Measurements from ENCODE around the gene HDAC4. TPM values are rescaled to one million over a fixed set of nuclear protein-coding genes. Genes with fewer than 3 reads are reported as not detected.

The HDAC4 gene
- total RNA-seq, 1 donor from 2014 or later, result 46.2 TPM

GRCh38 chr2:239133945-239134570 is 266.8 kb downstream of the HDAC4 start:
- Mint-ChIP-seq H3K27me3 (no peaks in the 10 kb centered on the region), H3K27ac (no peak overlapping the region), H3K4me3 (ENCODE audit: low read depth) (no peak overlapping the region), H3K9me3 (ENCODE audit: low read depth) (no peaks in the 10 kb centered on the region), H3K36me3 (ENCODE audit: insufficient read depth) (peaks cover 25% of the 10 kb centered on the region), H3K4me1 (ENCODE audit: low read depth) (no peaks in the 10 kb centered on the region)
- DNase-seq (ENCODE audit: low spot score, unreplicated experiment), result no peak
- TF ChIP-seq, protein P1, sequence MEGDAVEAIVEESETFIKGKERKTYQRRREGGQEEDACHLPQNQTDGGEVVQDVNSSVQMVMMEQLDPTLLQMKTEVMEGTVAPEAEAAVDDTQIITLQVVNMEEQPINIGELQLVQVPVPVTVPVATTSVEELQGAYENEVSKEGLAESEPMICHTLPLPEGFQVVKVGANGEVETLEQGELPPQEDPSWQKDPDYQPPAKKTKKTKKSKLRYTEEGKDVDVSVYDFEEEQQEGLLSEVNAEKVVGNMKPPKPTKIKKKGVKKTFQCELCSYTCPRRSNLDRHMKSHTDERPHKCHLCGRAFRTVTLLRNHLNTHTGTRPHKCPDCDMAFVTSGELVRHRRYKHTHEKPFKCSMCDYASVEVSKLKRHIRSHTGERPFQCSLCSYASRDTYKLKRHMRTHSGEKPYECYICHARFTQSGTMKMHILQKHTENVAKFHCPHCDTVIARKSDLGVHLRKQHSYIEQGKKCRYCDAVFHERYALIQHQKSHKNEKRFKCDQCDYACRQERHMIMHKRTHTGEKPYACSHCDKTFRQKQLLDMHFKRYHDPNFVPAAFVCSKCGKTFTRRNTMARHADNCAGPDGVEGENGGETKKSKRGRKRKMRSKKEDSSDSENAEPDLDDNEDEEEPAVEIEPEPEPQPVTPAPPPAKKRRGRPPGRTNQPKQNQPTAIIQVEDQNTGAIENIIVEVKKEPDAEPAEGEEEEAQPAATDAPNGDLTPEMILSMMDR (IDR thresholded peaks at IDR 0.05; ENCODE audit: unreplicated experiment), result no peak

DNA sequence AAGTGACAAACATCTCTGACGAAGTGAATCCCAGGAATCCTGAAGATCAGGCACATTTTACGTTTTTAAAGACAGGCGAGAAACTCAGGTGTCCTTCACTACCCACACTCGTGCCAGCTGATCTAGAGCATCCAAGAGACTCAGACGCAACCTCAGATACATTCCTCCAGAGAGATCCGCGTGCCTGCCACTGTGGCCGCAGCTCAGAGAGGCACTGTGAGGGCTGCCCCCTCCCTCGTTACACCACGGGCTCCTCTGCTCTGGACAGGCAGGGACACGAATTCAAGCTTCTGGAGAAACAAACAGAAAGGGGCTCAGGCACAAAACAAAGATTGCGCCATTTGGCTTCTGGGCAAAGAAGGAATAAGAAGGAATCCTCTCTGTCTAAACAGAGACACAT is 268.0 kb downstream of the HDAC4 start:
- Mint-ChIP-seq H3K36me3 (ENCODE audit: insufficient read depth) (peaks cover 23% of the 10 kb centered on the region), H3K27me3 (no peaks in the 10 kb centered on the region), H3K4me3 (ENCODE audit: low read depth) (no peak overlapping the region), H3K4me1 (ENCODE audit: low read depth) (no peaks in the 10 kb centered on the region), H3K9me3 (ENCODE audit: low read depth) (no peaks in the 10 kb centered on the region), H3K27ac (no peak overlapping the region)
- TF ChIP-seq, protein P1 (IDR thresholded peaks at IDR 0.05; ENCODE audit: unreplicated experiment), result no peak
- no peak for DNase-seq (ENCODE audit: low spot score, unreplicated experiment)

- Mint-ChIP-seq H3K27ac (no peak overlapping the region), H3K4me1 (ENCODE audit: low read depth) (no peaks in the 10 kb centered on the region)
- DNase-seq (ENCODE audit: low spot score, unreplicated experiment), result no peak
These were observed 268.6 kb downstream of the HDAC4 start for GRCh38 chr2:239132156-239132709.

DNA sequence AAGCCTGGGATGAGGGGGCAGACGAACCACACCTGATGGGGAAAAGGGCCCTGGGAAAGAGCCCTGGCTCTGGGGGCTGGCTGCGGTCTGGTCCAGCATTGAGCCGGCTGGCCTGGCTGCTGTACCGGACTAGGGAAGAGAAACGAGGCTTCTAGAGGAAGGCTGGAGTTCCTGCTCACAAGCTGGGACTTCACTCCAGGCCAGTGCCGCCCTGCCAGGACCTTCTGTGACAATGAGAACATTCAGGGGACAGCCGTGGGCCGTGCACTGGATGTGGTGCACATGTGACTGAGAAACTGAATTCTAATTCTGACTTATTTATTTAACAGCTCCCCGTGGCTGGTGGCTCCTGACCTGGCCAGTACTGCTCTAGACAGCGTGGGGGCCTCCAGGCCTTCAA is 269.3 kb downstream of the HDAC4 start:
- Mint-ChIP-seq H3K9me3 (ENCODE audit: low read depth) (no peaks in the 10 kb centered on the region), H3K4me1 (ENCODE audit: low read depth) (no peaks in the 10 kb centered on the region), H3K27me3 (no peaks in the 10 kb centered on the region), H3K27ac (no peak overlapping the region), H3K4me3 (ENCODE audit: low read depth) (no peak overlapping the region), H3K36me3 (ENCODE audit: insufficient read depth) (peaks cover 21% of the 10 kb centered on the region)
- DNase-seq (ENCODE audit: low spot score, unreplicated experiment), result no peak
- TF ChIP-seq, protein P1 (IDR thresholded peaks at IDR 0.05; ENCODE audit: unreplicated experiment), result no peak

More at GRCh38 chr2:239132156-239132709, 268.6 kb downstream of the HDAC4 start:
- H3K36me3 Mint-ChIP-seq (ENCODE audit: insufficient read depth), result peaks cover 23% of the 10 kb centered on the region
- H3K9me3 Mint-ChIP-seq (ENCODE audit: low read depth), result no peaks in the 10 kb centered on the region
- H3K4me3 Mint-ChIP-seq (ENCODE audit: low read depth), result no peak overlapping the region
- H3K27me3 Mint-ChIP-seq, result no peaks in the 10 kb centered on the region
- TF ChIP-seq, protein P1 (IDR thresholded peaks at IDR 0.05; ENCODE audit: unreplicated experiment), result no peak

- Mint-ChIP-seq H3K27ac (no peak overlapping the region), H3K9me3 (ENCODE audit: low read depth) (no peaks in the 10 kb centered on the region), H3K27me3 (no peaks in the 10 kb centered on the region)
These were observed 270.0 kb downstream of the HDAC4 start for GRCh38 chr2:239130786-239131325.

More at GRCh38 chr2:239130786-239131325, 270.0 kb downstream of the HDAC4 start:
- Mint-ChIP-seq H3K4me1 (ENCODE audit: low read depth) (no peaks in the 10 kb centered on the region), H3K36me3 (ENCODE audit: insufficient read depth) (peaks cover 15% of the 10 kb centered on the region), H3K4me3 (ENCODE audit: low read depth) (no peak overlapping the region)
- DNase-seq (ENCODE audit: low spot score, unreplicated experiment), result no peak
- TF ChIP-seq, protein P1 (IDR thresholded peaks at IDR 0.05; ENCODE audit: unreplicated experiment), result no peak
